ENCODE measurements around the gene HOXD3. TPM values are rescaled to one million over a fixed set of nuclear protein-coding genes. Genes with fewer than 3 reads are reported as not detected.

The HOXD3 gene
- total RNA-seq, 6 donors from 2014 or later: 0.49 to 0.57 (median 0.49) TPM; not detected in 3

- DNase-seq (no peak), ATAC-seq (ENCODE audit: low FRiP score in 2 of 2) (no peak)
- Histone ChIP-seq H3K36me3 (no peaks in the 10 kb centered on the region), H3K27ac (no peak overlapping the region), H3K27me3 (peaks cover 2 to 88% (median 56%) of the 10 kb centered on the region in 4 donors), H3K4me1 (peaks cover 10 to 25% (median 22%) of the 10 kb centered on the region in 4 donors), H3K9me3 (no peaks in the 10 kb centered on the region), H3K4me3 (no peak overlapping the region)
- 15 to 24% methylated on average over 7 of the region's 7 CpGs for WGBS, 2 donors
- TF ChIP-seq POLR2A (IDR thresholded peaks at IDR 0.05) (no peak), CTCF (IDR thresholded peaks at IDR 0.05) (peak in 1 of 6 experiments; percentile 14)
Measured at GRCh38 chr2:176110415-176111308, 46.4 kb upstream of the HOXD3 start.

GRCh38 chr2:176111309-176111663 lies 45.8 kb upstream of the HOXD3 start:
- no peak overlapping the region for H3K4me3 ChIP-seq
- peaks cover 2 to 88% (median 57%) of the 10 kb centered on the region in 4 donors for H3K27me3 ChIP-seq
- WGBS, 2 donors: 3% methylated on average over 16 of the region's 16 CpGs
- TF ChIP-seq POLR2AphosphoS5 (IDR thresholded peaks at IDR 0.05): no peak
- no peak for TF ChIP-seq EP300 (IDR thresholded peaks at IDR 0.05)
- peak in 3 of 6 experiments; percentile 10 to 19 (median 15) for TF ChIP-seq CTCF (IDR thresholded peaks at IDR 0.05)
- no peaks in the 10 kb centered on the region for H3K9me3 ChIP-seq
- H3K27ac ChIP-seq: no peak overlapping the region
- peaks cover 10 to 24% (median 21%) of the 10 kb centered on the region in 4 donors for H3K4me1 ChIP-seq
- H3K36me3 ChIP-seq: no peaks in the 10 kb centered on the region
- no peak for DNase-seq
- ATAC-seq (ENCODE audit: low FRiP score in 2 of 2): peak in 1 of 2 donors; percentile 52

- no peak overlapping the region for H3K27ac ChIP-seq
- H3K36me3 ChIP-seq: no peaks in the 10 kb centered on the region
- no peaks in the 10 kb centered on the region for H3K9me3 ChIP-seq
- TF ChIP-seq EP300 (IDR thresholded peaks at IDR 0.05): no peak
- TF ChIP-seq CTCF (IDR thresholded peaks at IDR 0.05): no peak
- no peak for TF ChIP-seq POLR2AphosphoS5 (IDR thresholded peaks at IDR 0.05)
- no peak for TF ChIP-seq POLR2A (IDR thresholded peaks at IDR 0.05)
- H3K27me3 ChIP-seq: peaks cover 0 to 88% (median 55%) of the 10 kb centered on the region in 4 donors
- 10 to 13% methylated on average over 15 to 29 of the region's 29 CpGs for WGBS, 2 donors
- DNase-seq (peak in 1 of 2 donors; percentile 50), ATAC-seq (ENCODE audit: low FRiP score in 2 of 2) (no peak)
- H3K4me1 ChIP-seq: peaks cover 4 to 18% (median 15%) of the 10 kb centered on the region in 4 donors
- H3K4me3 ChIP-seq: no peak overlapping the region
Measured at GRCh38 chr2:176111846-176112374, 45.2 kb upstream of the HOXD3 start.

- TF ChIP-seq POLR2A (IDR thresholded peaks at IDR 0.05) (no peak), CTCF (IDR thresholded peaks at IDR 0.05) (no peak), EP300 (IDR thresholded peaks at IDR 0.05) (no peak), POLR2AphosphoS5 (IDR thresholded peaks at IDR 0.05) (no peak)
- Histone ChIP-seq H3K4me3 (no peak overlapping the region), H3K27me3 (peaks cover 0 to 91% (median 53%) of the 10 kb centered on the region in 4 donors), H3K27ac (no peak overlapping the region), H3K9me3 (no peaks in the 10 kb centered on the region), H3K4me1 (peaks cover 0 to 13% (median 11%) of the 10 kb centered on the region in 4 donors), H3K36me3 (no peaks in the 10 kb centered on the region)
- WGBS, 2 donors: 5 to 7% methylated on average over 10 to 39 of the region's 40 CpGs
- peak in 1 of 2 donors; percentile 33 for DNase-seq
- no peak for ATAC-seq (ENCODE audit: low FRiP score in 2 of 2)
Measured at GRCh38 chr2:176112375-176113302, 44.5 kb upstream of the HOXD3 start.

Measured in upper lobe of left lung (tissue), 6 donors.